Esophagus muscularis mucosa (tissue), 4 donors: ENCODE data around the gene NPAS1.

Experiments
- EP300 ChIP-seq: sonication (generic); formaldehyde crosslinking; IDR thresholded peaks from one replicate; pipeline ENCODE4 v1.6.1; 2017; ENCODE audit warnings: antibody characterized with exemption
- POLR2A ChIP-seq: fragments of 450-650 bp; IDR thresholded peaks from one replicate; pipeline ENCODE4 v1.6.1; 2017; ENCODE audit warnings: antibody characterized with exemption, moderate library complexity, mild to moderate bottlenecking, low read depth
- POLR2AphosphoS5 ChIP-seq, 2 donors: sonication (generic); formaldehyde crosslinking; IDR thresholded peaks; one replicate each; pipeline ENCODE4 v1.6.1; 2017; ENCODE audit warnings: antibody characterized with exemption in 2 of 2
- TF ChIP-seq, protein P1 (sequence below), 3 experiments: fragments of 200-600 bp in 2 of 3; fragments of 450-650 bp in 1 of 3; sonication (generic) in 2 of 3; IDR thresholded peaks; one replicate each; pipeline ENCODE4 v1.5.1; 2017 to 2019; ENCODE audit warnings: antibody characterized with exemption in 3 of 3, mild to moderate bottlenecking in 2 of 3, moderate library complexity in 1 of 3

DNA sequence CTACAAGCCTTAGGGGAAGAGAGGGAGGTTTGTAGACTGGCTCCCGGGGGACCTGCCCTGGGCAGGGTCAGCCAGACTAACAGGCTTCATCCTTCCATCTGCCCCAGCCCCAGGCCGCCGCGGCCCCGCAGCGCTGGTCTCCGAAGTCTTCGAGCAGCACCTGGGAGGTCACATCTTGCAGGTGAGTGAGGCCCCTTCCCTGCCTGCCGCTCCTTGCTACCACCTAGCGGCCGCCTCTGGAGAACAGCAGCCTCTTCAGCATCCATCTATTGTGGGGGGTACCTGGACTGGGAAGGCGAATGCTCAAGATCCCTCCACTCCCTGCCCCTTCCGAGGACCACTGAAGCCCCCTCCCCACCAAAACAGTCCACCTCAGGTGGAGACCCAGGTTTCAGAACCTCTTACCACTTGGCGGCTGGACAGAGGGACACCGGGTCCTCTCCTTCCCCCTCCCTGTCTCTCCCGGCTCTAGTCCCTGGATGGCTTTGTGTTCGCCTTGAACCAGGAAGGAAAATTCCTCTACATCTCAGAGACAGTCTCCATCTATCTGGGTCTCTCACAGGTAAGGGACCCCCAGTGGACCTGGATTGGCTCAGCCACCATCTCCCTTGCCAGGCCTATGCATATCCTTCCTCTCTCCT is 12.7 kb downstream of the NPAS1 start:
- TF ChIP-seq, protein P1, sequence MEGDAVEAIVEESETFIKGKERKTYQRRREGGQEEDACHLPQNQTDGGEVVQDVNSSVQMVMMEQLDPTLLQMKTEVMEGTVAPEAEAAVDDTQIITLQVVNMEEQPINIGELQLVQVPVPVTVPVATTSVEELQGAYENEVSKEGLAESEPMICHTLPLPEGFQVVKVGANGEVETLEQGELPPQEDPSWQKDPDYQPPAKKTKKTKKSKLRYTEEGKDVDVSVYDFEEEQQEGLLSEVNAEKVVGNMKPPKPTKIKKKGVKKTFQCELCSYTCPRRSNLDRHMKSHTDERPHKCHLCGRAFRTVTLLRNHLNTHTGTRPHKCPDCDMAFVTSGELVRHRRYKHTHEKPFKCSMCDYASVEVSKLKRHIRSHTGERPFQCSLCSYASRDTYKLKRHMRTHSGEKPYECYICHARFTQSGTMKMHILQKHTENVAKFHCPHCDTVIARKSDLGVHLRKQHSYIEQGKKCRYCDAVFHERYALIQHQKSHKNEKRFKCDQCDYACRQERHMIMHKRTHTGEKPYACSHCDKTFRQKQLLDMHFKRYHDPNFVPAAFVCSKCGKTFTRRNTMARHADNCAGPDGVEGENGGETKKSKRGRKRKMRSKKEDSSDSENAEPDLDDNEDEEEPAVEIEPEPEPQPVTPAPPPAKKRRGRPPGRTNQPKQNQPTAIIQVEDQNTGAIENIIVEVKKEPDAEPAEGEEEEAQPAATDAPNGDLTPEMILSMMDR (IDR thresholded peaks at IDR 0.05), result peak; percentile 58 to 89 (median 61)
- TF ChIP-seq POLR2A (no peak), POLR2AphosphoS5 (IDR thresholded peaks at IDR 0.05) (no peak), EP300 (no peak)
